Vagina (tissue), 2 donors: Measurements from ENCODE around the gene DNAJB8. TPM values are rescaled to one million over a fixed set of nuclear protein-coding genes. Genes with fewer than 3 reads are reported as not detected.

Experiments used
- DNase-seq, 2 donors: peaks; one replicate each; pipeline ENCODE4 v3.0.0-alpha.2; 2017; ENCODE audit errors: extremely low spot score in 2 of 2
- H3K27ac ChIP-seq: fragments of 200-600 bp; sonication (generic); one replicate; pipeline ENCODE4 v1.5.1; 2019
- H3K27me3 ChIP-seq: fragments of 200-600 bp; sonication (generic); one replicate; pipeline ENCODE4 v1.5.1; 2019
- H3K36me3 ChIP-seq, 2 donors: fragments of 200-600 bp; sonication (generic); one replicate each; pipeline ENCODE4 v1.5.1; 2017 to 2019
- H3K4me1 ChIP-seq: fragments of 200-600 bp; sonication (generic); one replicate; pipeline ENCODE4 v1.5.1; 2019
- H3K4me3 ChIP-seq, 2 donors: fragments of 200-600 bp; sonication (generic); 1 replicate in 1 of 2; 2 replicates in 1 of 2; pipeline ENCODE4 v1.5.1; 2016 to 2019
- H3K9me3 ChIP-seq: fragments of 200-600 bp; sonication (generic); one replicate; pipeline ENCODE4 v1.5.1; 2019
- POLR2A ChIP-seq, 2 donors: fragments of 450-650 bp; IDR thresholded peaks; one replicate each; pipeline ENCODE4 v1.6.1; 2017; ENCODE audit warnings: antibody characterized with exemption in 2 of 2, mild to moderate bottlenecking in 2 of 2, moderate library complexity in 2 of 2
- POLR2AphosphoS5 ChIP-seq, 2 donors: sonication (generic); formaldehyde crosslinking; IDR thresholded peaks; one replicate each; pipeline ENCODE4 v1.9.0; 2017; ENCODE audit warnings: antibody characterized with exemption in 2 of 2, mild to moderate bottlenecking in 2 of 2, low read depth in 1 of 2; ENCODE audit not compliant: insufficient read depth in 1 of 2
- intact Hi-C: fragments of 100-400 bp; cut with DNase I; formaldehyde crosslinking; loops from one replicate; pipeline ENCODE4 v1.15.1; 2023
- total RNA-seq: library from RNA; depleted of rRNA; stranded (reverse); fragments of >200 nt; gene quantifications from one replicate; pipeline ENCODE4 v1.2.3, GENCODE V29; 2016
- TF ChIP-seq, protein P1 (sequence below), 3 experiments: fragments of 450-650 bp in 2 of 3; fragments of 200-600 bp in 1 of 3; sonication (generic) in 1 of 3; IDR thresholded peaks; one replicate each; pipeline ENCODE4 v1.5.1; 2017 to 2019; ENCODE audit warnings: antibody characterized with exemption in 3 of 3, mild to moderate bottlenecking in 2 of 3, moderate library complexity in 2 of 3

The DNAJB8 gene
- total RNA-seq = not detected

DNA sequence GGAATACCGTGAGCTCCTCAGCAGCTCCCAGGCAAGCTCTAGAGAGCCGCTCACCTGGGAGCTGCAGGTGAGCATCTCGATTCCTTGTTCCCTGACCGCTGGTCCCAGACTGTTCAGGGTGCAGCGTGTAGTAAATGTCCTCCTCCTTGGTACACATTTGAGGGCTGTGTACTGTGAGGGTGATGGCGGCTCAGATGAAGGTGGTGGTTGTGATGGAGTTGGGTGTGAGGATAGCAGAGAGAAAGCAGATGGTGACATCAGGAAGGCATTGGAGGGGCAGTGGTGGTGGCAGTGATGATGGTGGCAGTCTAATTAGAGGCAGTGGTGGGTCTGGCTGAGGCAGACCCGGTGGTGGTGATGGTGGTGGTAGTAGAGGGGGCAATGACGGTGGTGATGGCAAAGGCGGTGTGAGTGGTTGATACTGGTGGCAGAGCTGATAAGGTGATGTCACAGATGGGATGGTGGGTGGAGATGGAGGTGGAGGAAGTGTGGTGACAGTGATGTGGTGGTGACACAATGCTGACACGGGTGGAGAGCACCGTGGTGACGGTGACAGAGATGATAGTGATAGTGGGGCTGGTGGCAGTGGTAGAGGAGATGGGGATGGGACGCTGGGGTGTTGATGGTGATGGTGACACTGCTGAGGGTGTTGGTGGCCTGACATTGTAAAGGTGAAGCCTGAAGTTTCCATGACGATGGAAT lies at the start of gene DNAJB8:
DNAJB8 (minus strand) TSS at position 51 of the 702 bp plus-strand sequence. CDS start 3,645 bp downstream, outside the sequence.
- intact Hi-C loops = no loop called here
- TF ChIP-seq, protein P1, sequence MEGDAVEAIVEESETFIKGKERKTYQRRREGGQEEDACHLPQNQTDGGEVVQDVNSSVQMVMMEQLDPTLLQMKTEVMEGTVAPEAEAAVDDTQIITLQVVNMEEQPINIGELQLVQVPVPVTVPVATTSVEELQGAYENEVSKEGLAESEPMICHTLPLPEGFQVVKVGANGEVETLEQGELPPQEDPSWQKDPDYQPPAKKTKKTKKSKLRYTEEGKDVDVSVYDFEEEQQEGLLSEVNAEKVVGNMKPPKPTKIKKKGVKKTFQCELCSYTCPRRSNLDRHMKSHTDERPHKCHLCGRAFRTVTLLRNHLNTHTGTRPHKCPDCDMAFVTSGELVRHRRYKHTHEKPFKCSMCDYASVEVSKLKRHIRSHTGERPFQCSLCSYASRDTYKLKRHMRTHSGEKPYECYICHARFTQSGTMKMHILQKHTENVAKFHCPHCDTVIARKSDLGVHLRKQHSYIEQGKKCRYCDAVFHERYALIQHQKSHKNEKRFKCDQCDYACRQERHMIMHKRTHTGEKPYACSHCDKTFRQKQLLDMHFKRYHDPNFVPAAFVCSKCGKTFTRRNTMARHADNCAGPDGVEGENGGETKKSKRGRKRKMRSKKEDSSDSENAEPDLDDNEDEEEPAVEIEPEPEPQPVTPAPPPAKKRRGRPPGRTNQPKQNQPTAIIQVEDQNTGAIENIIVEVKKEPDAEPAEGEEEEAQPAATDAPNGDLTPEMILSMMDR (IDR thresholded peaks at IDR 0.05) = no peak
- TF ChIP-seq POLR2A (IDR thresholded peaks at IDR 0.05) (no peak), POLR2AphosphoS5 (IDR thresholded peaks at IDR 0.05; ENCODE audit: insufficient read depth in 1 of 2, low read depth in 1 of 2) (no peak)

DNA sequence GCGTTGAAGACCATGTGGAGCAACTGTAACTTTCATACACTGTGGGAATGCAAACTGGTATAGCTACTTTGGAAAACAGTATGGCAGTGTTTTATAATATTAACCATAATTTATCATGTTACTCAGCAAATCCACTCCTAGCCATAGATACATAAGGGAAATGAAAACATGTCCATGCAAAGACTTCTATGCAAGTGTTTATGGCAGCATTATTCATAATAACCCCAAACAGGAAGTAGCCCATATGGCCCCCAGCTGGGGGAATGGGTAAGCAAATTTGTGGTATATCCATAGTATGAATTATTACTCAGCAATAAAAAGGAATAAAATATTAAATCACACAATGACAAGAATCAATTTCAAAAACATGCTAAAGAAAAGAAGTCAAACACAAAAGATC lies 49.3 kb upstream of the DNAJB8 start:
- Histone ChIP-seq H3K4me3 (no peak overlapping the region), H3K27ac (no peak overlapping the region), H3K27me3 (no peaks in the 10 kb centered on the region), H3K36me3 (no peaks in the 10 kb centered on the region), H3K9me3 (no peaks in the 10 kb centered on the region), H3K4me1 (no peaks in the 10 kb centered on the region)
- TF ChIP-seq POLR2A (IDR thresholded peaks at IDR 0.05) = no peak
- no peak for TF ChIP-seq POLR2AphosphoS5 (IDR thresholded peaks at IDR 0.05; ENCODE audit: insufficient read depth in 1 of 2, low read depth in 1 of 2)
- TF ChIP-seq, protein P1 (IDR thresholded peaks at IDR 0.05) = no peak
- DNase-seq = no peak
- intact Hi-C loops = no loop called here

More for the DNA sequence above, at the start of gene DNAJB8:
- Histone ChIP-seq H3K4me3 (no peak within 1 kb of the TSS), H3K27ac (no peak within 1 kb of the TSS), H3K9me3 (no peaks in the 10 kb centered on the region), H3K27me3 (no peaks in the 10 kb centered on the region), H3K4me1 (no peaks in the 10 kb centered on the region), H3K36me3 (no peaks in the 10 kb centered on the region)
- DNase-seq = no peak

DNA sequence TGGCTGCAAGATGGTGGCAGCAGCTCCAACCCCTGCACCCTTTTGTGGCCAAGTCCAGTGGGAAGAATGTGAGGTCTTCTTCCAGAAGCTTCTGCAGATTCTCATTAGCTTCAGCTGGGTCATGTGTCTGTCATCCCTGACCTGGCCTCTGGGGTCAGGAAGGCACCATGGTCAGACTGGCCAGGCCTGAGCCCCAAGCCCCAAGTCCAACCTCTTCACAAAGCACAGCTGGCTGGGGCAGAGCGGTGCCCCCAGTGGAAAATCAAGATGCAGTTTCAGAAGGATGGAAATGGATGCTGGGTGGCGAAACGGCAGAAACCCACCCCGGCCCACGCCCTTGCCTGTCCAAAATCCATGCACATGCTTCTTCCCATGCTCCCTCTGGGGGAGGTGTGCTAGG lies 42.2 kb upstream of the DNAJB8 start:
- H3K4me1 ChIP-seq = no peaks in the 10 kb centered on the region
- no peaks in the 10 kb centered on the region for H3K9me3 ChIP-seq
- peak in 1 of 2 donors; percentile 64 for DNase-seq
- H3K27me3 ChIP-seq = no peaks in the 10 kb centered on the region
- no peak for TF ChIP-seq POLR2A (IDR thresholded peaks at IDR 0.05)
- TF ChIP-seq POLR2AphosphoS5 (IDR thresholded peaks at IDR 0.05; ENCODE audit: insufficient read depth in 1 of 2, low read depth in 1 of 2) = no peak
- TF ChIP-seq, protein P1 (IDR thresholded peaks at IDR 0.05) = no peak
- no peaks in the 10 kb centered on the region for H3K36me3 ChIP-seq
- no peak overlapping the region for H3K27ac ChIP-seq
- intact Hi-C loops = no loop called here
- no peak overlapping the region for H3K4me3 ChIP-seq

DNA sequence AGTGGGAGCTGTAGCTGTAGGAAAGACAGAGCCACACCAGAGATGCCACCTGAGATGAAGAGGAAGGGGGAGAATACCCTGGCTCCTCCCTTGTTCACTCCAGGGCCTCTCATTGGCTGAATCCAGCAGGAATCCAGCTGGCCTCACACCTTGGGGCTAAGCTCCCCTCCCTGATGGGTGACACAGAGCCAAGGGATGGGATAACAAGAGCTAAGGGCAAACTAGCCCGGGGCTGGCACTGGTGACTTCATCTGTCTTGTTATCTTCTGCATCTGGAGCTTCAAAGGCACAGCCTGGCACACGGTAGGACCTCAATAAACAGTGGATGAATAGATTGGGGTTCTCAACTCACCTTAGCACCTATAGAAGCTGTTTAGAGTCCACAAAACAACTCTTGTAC lies 40.1 kb upstream of the DNAJB8 start:
- DNase-seq = peak in 1 of 2 donors; percentile 44
- Histone ChIP-seq H3K27ac (no peak overlapping the region), H3K27me3 (no peaks in the 10 kb centered on the region), H3K4me1 (no peaks in the 10 kb centered on the region), H3K9me3 (no peaks in the 10 kb centered on the region), H3K4me3 (no peak overlapping the region), H3K36me3 (no peaks in the 10 kb centered on the region)
- TF ChIP-seq POLR2A (IDR thresholded peaks at IDR 0.05) = no peak
- no peak for TF ChIP-seq POLR2AphosphoS5 (IDR thresholded peaks at IDR 0.05; ENCODE audit: insufficient read depth in 1 of 2, low read depth in 1 of 2)
- TF ChIP-seq, protein P1 (IDR thresholded peaks at IDR 0.05) = no peak
- intact Hi-C loops = no loop called here

DNA sequence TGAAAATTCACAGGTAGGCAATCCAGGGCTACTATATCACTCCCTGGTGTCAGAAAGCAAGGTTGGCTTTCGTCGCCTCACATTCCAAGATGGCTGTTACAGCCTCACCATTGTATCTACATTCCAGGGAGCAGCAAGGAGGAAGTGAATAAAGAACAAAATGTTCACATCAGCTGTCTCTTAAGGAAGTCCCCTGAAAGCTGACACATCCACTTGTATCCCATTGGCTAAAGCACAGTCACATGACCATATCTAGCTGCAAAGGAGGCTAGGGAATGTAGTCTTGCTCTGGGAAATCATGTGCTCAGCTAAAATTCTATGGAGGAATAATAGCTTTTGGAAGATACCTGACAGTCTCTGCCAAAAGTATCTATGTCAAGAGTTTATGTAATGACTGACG lies 39.1 kb upstream of the DNAJB8 start:
- DNase-seq = no peak
- Histone ChIP-seq H3K36me3 (no peaks in the 10 kb centered on the region), H3K4me3 (no peak overlapping the region), H3K27me3 (no peaks in the 10 kb centered on the region), H3K4me1 (no peaks in the 10 kb centered on the region), H3K27ac (no peak overlapping the region), H3K9me3 (no peaks in the 10 kb centered on the region)
- intact Hi-C loops = no loop called here
- TF ChIP-seq, protein P1 (IDR thresholded peaks at IDR 0.05) = no peak
- TF ChIP-seq POLR2AphosphoS5 (IDR thresholded peaks at IDR 0.05; ENCODE audit: insufficient read depth in 1 of 2, low read depth in 1 of 2) (no peak), POLR2A (IDR thresholded peaks at IDR 0.05) (no peak)
